MCF 10A (cell line): Measurements from ENCODE around the gene RALGDS. TPM values are rescaled to one million over a fixed set of nuclear protein-coding genes. Genes with fewer than 3 reads are reported as not detected.

Experiments
- BruUV-seq: library from RNA; stranded (reverse); fragments of 400-500 nt; replicated peaks from 2 replicates; lab custom pipeline; 2021; lab: Mats Ljungman, UMichigan
- CTCF ChIA-PET: fragments of 300-600 bp; sonication (Branson Sonifier 250); formaldehyde crosslinking; extraction: SDS; loops from one replicate; lab custom pipeline; 2021; ENCODE audit warnings: antibody characterized with exemption, inconsistent platforms; lab: Yijun Ruan, JAX
- POLR2A ChIA-PET: fragments of 300-600, 350-650 bp; sonication (Branson Sonifier 250); formaldehyde crosslinking; extraction: SDS; loops from one replicate; lab custom pipeline; 2020; ENCODE audit warnings: antibody characterized with exemption, inconsistent platforms; lab: Yijun Ruan, JAX
- DNase-seq: peaks from one replicate; pipeline ENCODE4 v3.0.0-alpha.2; 2018; ENCODE audit not compliant: unreplicated experiment
- H3K27ac Mint-ChIP-seq: one replicate; pipeline ENCODE4 v1.8.0; 2022; ENCODE audit warnings: mild to moderate bottlenecking, low read depth, mixed read lengths; ENCODE audit not compliant: unreplicated experiment
- H3K27me3 Mint-ChIP-seq: one replicate; pipeline ENCODE4 v1.8.0; 2022; ENCODE audit warnings: mixed read lengths; ENCODE audit not compliant: insufficient read depth, unreplicated experiment
- H3K36me3 Mint-ChIP-seq: one replicate; pipeline ENCODE4 v1.8.0; 2022; ENCODE audit warnings: mild to moderate bottlenecking, moderate library complexity, mixed read lengths; ENCODE audit not compliant: insufficient read depth, unreplicated experiment
- H3K4me1 Mint-ChIP-seq: one replicate; pipeline ENCODE4 v1.8.0; 2022; ENCODE audit warnings: mixed read lengths; ENCODE audit not compliant: insufficient read depth, unreplicated experiment
- H3K4me3 Mint-ChIP-seq: one replicate; pipeline ENCODE4 v1.8.0; 2022; ENCODE audit warnings: mild to moderate bottlenecking, moderate library complexity, mixed read lengths; ENCODE audit not compliant: unreplicated experiment
- H3K9me3 Mint-ChIP-seq: one replicate; pipeline ENCODE4 v1.8.0; 2022; ENCODE audit warnings: mixed read lengths; ENCODE audit not compliant: unreplicated experiment
- CTCF ChIP-seq: fragments of 200-600 bp; IDR thresholded peaks from one replicate; pipeline ENCODE4 v1.8.0; 2022; ENCODE audit warnings: antibody characterized with exemption, mild to moderate bottlenecking; ENCODE audit not compliant: unreplicated experiment
- intact Hi-C: fragments of 100-400 bp; cut with micrococcal nuclease; formaldehyde crosslinking; loops from 2 replicates; pipeline ENCODE4 v1.14.1; 2022
- total RNA-seq: library from RNA; stranded (reverse); gene quantifications from 2 replicates; pipeline ENCODE4 v1.2.3, GENCODE V29; 2022

RALGDS gene
- total RNA-seq, 1 experiment from 2014 or later = 14.2 TPM

- intact Hi-C loops = no loop called here
- ChIA-PET POLR2A (no interaction called here), CTCF (interaction anchor here (0.6 kb wide), 1 partner anchor 714 kb away, joined by 4 read pairs; no protein-coding TSS in a partner anchor)
- BruUV-seq = no TSS peak
- TF ChIP-seq CTCF = no peak
- H3K36me3 Mint-ChIP-seq = peaks cover 15% of the 10 kb centered on the region
- peaks cover 32% of the 10 kb centered on the region for H3K4me1 Mint-ChIP-seq
- H3K4me3 Mint-ChIP-seq = no peak overlapping the region
- no peaks in the 10 kb centered on the region for H3K27me3 Mint-ChIP-seq
- H3K9me3 Mint-ChIP-seq = no peaks in the 10 kb centered on the region
- no peak for DNase-seq
- peak overlapping the region; percentile 0 for H3K27ac Mint-ChIP-seq
Measured at GRCh38 chr9:133124123-133124906, 3.3 kb upstream of the RALGDS start.

GRCh38 chr9:133122935-133123611, 2.0 kb upstream of the RALGDS start:
- CTCF ChIA-PET = interaction anchor here (0.7 to 1.3 kb wide), 5 partner anchors 15 to 233 kb away, joined by 3 to 6 read pairs (median 4); no protein-coding TSS in a partner anchor
- H3K27ac Mint-ChIP-seq = no peak overlapping the region
- H3K27me3 Mint-ChIP-seq = no peaks in the 10 kb centered on the region

GRCh38 chr9:133122605-133122934, 1.5 kb upstream of the RALGDS start:
- BruUV-seq = no TSS peak
- Mint-ChIP-seq H3K9me3 (no peaks in the 10 kb centered on the region), H3K27ac (no peak overlapping the region), H3K4me3 (no peak overlapping the region), H3K4me1 (peaks cover 34% of the 10 kb centered on the region), H3K27me3 (no peaks in the 10 kb centered on the region), H3K36me3 (peaks cover 20% of the 10 kb centered on the region)
- CTCF ChIA-PET = interaction anchor here (0.7 to 1.3 kb wide), 4 partner anchors 14 to 27 kb away, joined by 3 to 6 read pairs (median 5); no protein-coding TSS in a partner anchor
- TF ChIP-seq CTCF = no peak
- intact Hi-C loops = no loop called here
- DNase-seq = no peak
- POLR2A ChIA-PET = interaction anchor here (0.7 to 3.0 kb wide), 4 partner anchors 10 to 25 kb away, joined by 3 to 15 read pairs (median 7); no protein-coding TSS in a partner anchor

More at GRCh38 chr9:133122935-133123611, 2.0 kb upstream of the RALGDS start:
- Mint-ChIP-seq H3K36me3 (peaks cover 20% of the 10 kb centered on the region), H3K4me1 (peaks cover 39% of the 10 kb centered on the region), H3K9me3 (no peaks in the 10 kb centered on the region), H3K4me3 (no peak overlapping the region)
- TF ChIP-seq CTCF = no peak
- DNase-seq = no peak
- intact Hi-C loops = no loop called here
- BruUV-seq = no TSS peak
- POLR2A ChIA-PET = interaction anchor here (1.1 to 3.0 kb wide), 2 partner anchors 11 to 12 kb away, joined by 3 to 11 read pairs; no protein-coding TSS in a partner anchor
